WTC11 (cell line): ENCODE measurements around the gene SSR1. TPM values are rescaled to one million over a fixed set of nuclear protein-coding genes. Genes with fewer than 3 reads are reported as not detected.

Source experiments
- ATAC-seq: fragments of 200-7000 bp; cut with Tn5 transposase; 2 replicates; pipeline ENCODE4 v1.10.0; 2021; ENCODE audit warnings: mild to moderate bottlenecking, moderate library complexity
- CTCF ChIA-PET: fragments of 300-600 bp; sonication (Branson Sonifier 250); formaldehyde crosslinking; loops from one replicate; lab custom pipeline; 2021; ENCODE audit warnings: antibody characterized with exemption; lab: Charles Lee
- POLR2A ChIA-PET: fragments of 350-600 bp; sonication (Branson Sonifier 250); formaldehyde crosslinking; loops from one replicate; lab custom pipeline; 2021; ENCODE audit warnings: antibody characterized with exemption; lab: Charles Lee
- DNase-seq: peaks from one replicate; pipeline ENCODE4 v3.0.0; 2021; ENCODE audit warnings: low spot score
- H3K27ac Mint-ChIP-seq: 2 replicates; pipeline ENCODE4 v1.8.0; 2021; ENCODE audit warnings: mixed read lengths
- H3K27me3 Mint-ChIP-seq: 2 replicates; pipeline ENCODE4 v1.8.0; 2021; ENCODE audit warnings: low read depth, mild to moderate bottlenecking, moderate library complexity, mixed read lengths
- H3K36me3 Mint-ChIP-seq: 2 replicates; pipeline ENCODE4 v1.8.0; 2021; ENCODE audit warnings: mixed read lengths
- H3K4me1 Mint-ChIP-seq: 2 replicates; pipeline ENCODE4 v1.8.0; 2022; ENCODE audit warnings: mixed read lengths
- H3K4me3 Mint-ChIP-seq: 2 replicates; pipeline ENCODE4 v1.8.0; 2021; ENCODE audit warnings: mild to moderate bottlenecking, moderate library complexity, mixed read lengths
- H3K9me3 Mint-ChIP-seq: 2 replicates; pipeline ENCODE4 v1.8.0; 2021; ENCODE audit warnings: mixed read lengths
- AFF4 ChIP-seq: sonication (generic); formaldehyde crosslinking; IDR thresholded peaks from 2 replicates; pipeline ENCODE4 v1.8.1; 2023; ENCODE audit warnings: mild to moderate bottlenecking, missing genetic modification reagents, borderline replicate concordance
- ATF2 ChIP-seq: sonication (generic); formaldehyde crosslinking; IDR thresholded peaks from 2 replicates; pipeline ENCODE4 v1.8.1; 2022; ENCODE audit warnings: low read depth, missing genetic modification reagents, borderline replicate concordance
- CREB1 ChIP-seq: sonication (generic); formaldehyde crosslinking; IDR thresholded peaks from 2 replicates; pipeline ENCODE4 v1.8.0; 2023; ENCODE audit warnings: mild to moderate bottlenecking, missing genetic modification reagents
- ELF4 ChIP-seq: sonication (generic); formaldehyde crosslinking; IDR thresholded peaks from 2 replicates; pipeline ENCODE4 v1.8.1; 2022; ENCODE audit warnings: low read depth, mild to moderate bottlenecking, moderate library complexity, missing genetic modification reagents
- ETV6 ChIP-seq: sonication (generic); formaldehyde crosslinking; IDR thresholded peaks from 2 replicates; pipeline ENCODE4 v1.8.1; 2022; ENCODE audit warnings: mild to moderate bottlenecking, missing genetic modification reagents
- MAX ChIP-seq: sonication (generic); formaldehyde crosslinking; IDR thresholded peaks from 2 replicates; pipeline ENCODE4 v1.8.0; 2022; ENCODE audit warnings: mild to moderate bottlenecking, missing genetic modification reagents
- NFATC4 ChIP-seq: fragments of 250-450 bp; sonication (Bioruptor Pico); IDR thresholded peaks from 2 replicates; pipeline ENCODE4 v1.9.0; 2021; ENCODE audit warnings: mild to moderate bottlenecking
- PRRX2 ChIP-seq: fragments of 250-450 bp; sonication (Bioruptor Pico); IDR thresholded peaks from 2 replicates; pipeline ENCODE4 v1.8.0; 2021; ENCODE audit warnings: mild to moderate bottlenecking
- SMAD4 ChIP-seq: sonication (generic); formaldehyde crosslinking; IDR thresholded peaks from 2 replicates; pipeline ENCODE4 v1.8.0; 2022; ENCODE audit warnings: mild to moderate bottlenecking, missing genetic modification reagents
- TCF7 ChIP-seq: sonication (generic); formaldehyde crosslinking; IDR thresholded peaks from 2 replicates; pipeline ENCODE4 v1.8.0; 2022; ENCODE audit warnings: mild to moderate bottlenecking, low read depth, missing genetic modification reagents, moderate library complexity
- TEAD4 ChIP-seq: sonication (generic); formaldehyde crosslinking; IDR thresholded peaks from 2 replicates; pipeline ENCODE4 v1.8.0; 2022; ENCODE audit warnings: mild to moderate bottlenecking, missing genetic modification reagents
- USF1 ChIP-seq: sonication (generic); formaldehyde crosslinking; IDR thresholded peaks from 2 replicates; pipeline ENCODE4 v1.8.0; 2022; ENCODE audit warnings: mild to moderate bottlenecking, missing genetic modification reagents
- USF2 ChIP-seq: sonication (generic); formaldehyde crosslinking; IDR thresholded peaks from 2 replicates; pipeline ENCODE4 v1.8.1; 2023; ENCODE audit warnings: mild to moderate bottlenecking, missing genetic modification reagents, moderate library complexity
- ZMAT4 ChIP-seq: fragments of 250-450 bp; sonication (Bioruptor Pico); IDR thresholded peaks from 2 replicates; pipeline ENCODE4 v1.9.0; 2021; ENCODE audit warnings: mild to moderate bottlenecking
- ZNF138 ChIP-seq: sonication (generic); formaldehyde crosslinking; conservative IDR thresholded peaks from 2 replicates; pipeline ENCODE4 v1.8.1; 2022; ENCODE audit warnings: mild to moderate bottlenecking, moderate library complexity, missing genetic modification reagents
- ZNF263 ChIP-seq: sonication (generic); formaldehyde crosslinking; IDR thresholded peaks from 2 replicates; pipeline ENCODE4 v1.8.1; 2022; ENCODE audit warnings: low read depth, mild to moderate bottlenecking, moderate library complexity, missing genetic modification reagents
- ZNF317 ChIP-seq: sonication (generic); formaldehyde crosslinking; IDR thresholded peaks from 2 replicates; pipeline ENCODE4 v1.8.1; 2023; ENCODE audit warnings: low read depth, mild to moderate bottlenecking, moderate library complexity, missing genetic modification reagents, borderline replicate concordance
- ZNF423 ChIP-seq: fragments of 250-450 bp; sonication (Bioruptor Pico); IDR thresholded peaks from 2 replicates; pipeline ENCODE4 v2.1.2; 2022; ENCODE audit warnings: mild to moderate bottlenecking, moderate library complexity
- ZNF671 ChIP-seq: fragments of 250-450 bp; sonication (Bioruptor Pico); IDR thresholded peaks from 2 replicates; pipeline ENCODE4 v1.8.0; 2021; ENCODE audit warnings: mild to moderate bottlenecking
- total RNA-seq: library from RNA; stranded (reverse); gene quantifications from 3 replicates; pipeline ENCODE4 v1.2.3, GENCODE V29; 2021

Gene SSR1
- total RNA-seq, 1 experiment from 2014 or later, result 96.7 TPM

GRCh38 chr6:7232351-7232750, 80.6 kb downstream of the SSR1 start (continued):
- no peak for TF ChIP-seq USF2 (CRISPR knock-in tag)
- no peak for TF ChIP-seq PRRX2 (CRISPR knock-in tag)
- no peak for TF ChIP-seq NFATC4 (CRISPR knock-in tag)
- TF ChIP-seq ZNF138 (CRISPR knock-in tag), result no peak

- H3K36me3 Mint-ChIP-seq, result peaks cover 45% of the 10 kb centered on the region
- DNase-seq (no peak), ATAC-seq (no peak)
- no peaks in the 10 kb centered on the region for H3K27me3 Mint-ChIP-seq
- ChIA-PET CTCF (no interaction called here), POLR2A (no interaction called here)
- TF ChIP-seq ZNF138 (CRISPR knock-in tag) (no peak), ZMAT4 (CRISPR knock-in tag) (no peak), ATF2 (CRISPR knock-in tag) (no peak), CREB1 (CRISPR knock-in tag) (no peak), ETV6 (no peak), SMAD4 (CRISPR knock-in tag) (no peak), ZNF671 (no peak), ZNF317 (CRISPR knock-in tag) (no peak), ZNF423 (CRISPR knock-in tag) (no peak), USF2 (CRISPR knock-in tag) (no peak), MAX (CRISPR knock-in tag) (no peak), ELF4 (CRISPR knock-in tag) (no peak), USF1 (CRISPR knock-in tag) (no peak), TCF7 (CRISPR knock-in tag) (no peak), ZNF263 (no peak), AFF4 (CRISPR knock-in tag) (no peak), TEAD4 (CRISPR knock-in tag) (no peak)
- no peaks in the 10 kb centered on the region for H3K4me1 Mint-ChIP-seq
- no peaks in the 10 kb centered on the region for H3K9me3 Mint-ChIP-seq
- no peak overlapping the region for H3K4me3 Mint-ChIP-seq
- H3K27ac Mint-ChIP-seq, result no peak overlapping the region
Measured at GRCh38 chr6:7230956-7231713, 81.9 kb downstream of the SSR1 start.
